ENCODE data around the gene DNAI4.
"Not testable (repeated sequence)": the region's sequence is repeated elsewhere in the genome, so short reads cannot be mapped to it uniquely, and the experiment has no call there.

The DNAI4 gene

GRCh38 chr1:66929146-66929688 lies 4.6 kb upstream of the DNAI4 start:
- no peak for DNase-seq

GRCh38 chr1:66927528-66927927 lies 2.9 kb upstream of the DNAI4 start:
- no peak for DNase-seq

GRCh38 chr1:66925944-66926343 lies 1.3 kb upstream of the DNAI4 start:
- no peak for DNase-seq

- DNase-seq: no peak
Measured at GRCh38 chr1:66925558-66925910, 878 bp upstream of the DNAI4 start.

GRCh38 chr1:66920543-66920942 lies 4.1 kb downstream of the DNAI4 start:
- DNase-seq: no peak

- no peak for DNase-seq
Measured at GRCh38 chr1:66919828-66920227, 4.8 kb downstream of the DNAI4 start.

- no peak for DNase-seq
Measured at GRCh38 chr1:66919063-66919462, 5.6 kb downstream of the DNAI4 start.

- DNase-seq: no peak
Measured at GRCh38 chr1:66917476-66917875, 7.2 kb downstream of the DNAI4 start.

- no peak for DNase-seq
Measured at GRCh38 chr1:66916320-66916719, 8.3 kb downstream of the DNAI4 start.

GRCh38 chr1:66915203-66915602 lies 9.5 kb downstream of the DNAI4 start:
- DNase-seq: not testable (repeated sequence)

GRCh38 chr1:66893712-66894111 lies 30.9 kb downstream of the DNAI4 start:
- no peak for DNase-seq

- no peak for DNase-seq
Measured at GRCh38 chr1:66890621-66891020, 34.0 kb downstream of the DNAI4 start.

GRCh38 chr1:66889030-66889429 lies 35.6 kb downstream of the DNAI4 start:
- DNase-seq: no peak

- DNase-seq: no peak
Measured at GRCh38 chr1:66876664-66877063, 48.0 kb downstream of the DNAI4 start.

- no peak for DNase-seq
Measured at GRCh38 chr1:66873111-66873510, 51.5 kb downstream of the DNAI4 start.

- not testable (repeated sequence) for DNase-seq
Measured at GRCh38 chr1:66872024-66872423, 52.6 kb downstream of the DNAI4 start.

GRCh38 chr1:66867501-66867900 lies 57.2 kb downstream of the DNAI4 start:
- no peak for DNase-seq

- DNase-seq: no peak
Measured at GRCh38 chr1:66860529-66860928, 64.1 kb downstream of the DNAI4 start.

- no peak for DNase-seq
Measured at GRCh38 chr1:66853379-66853778, 71.3 kb downstream of the DNAI4 start.

- no peak for DNase-seq
Measured at GRCh38 chr1:66852870-66853269, 71.8 kb downstream of the DNAI4 start.

- no peak for DNase-seq
Measured at GRCh38 chr1:66850989-66851388, 73.7 kb downstream of the DNAI4 start.

- DNase-seq: no peak
Measured at GRCh38 chr1:66848193-66848592, 76.5 kb downstream of the DNAI4 start.

- no peak for DNase-seq
Measured at GRCh38 chr1:66840929-66841328, 83.7 kb downstream of the DNAI4 start.

- DNase-seq: no peak
Measured at GRCh38 chr1:66834926-66835325, 89.7 kb downstream of the DNAI4 start.

GRCh38 chr1:66833112-66833511 lies 91.5 kb downstream of the DNAI4 start:
- DNase-seq: no peak
